HepG2 (cell line): Measurements from ENCODE around the gene ADCY10. TPM values are rescaled to one million over a fixed set of nuclear protein-coding genes. Genes with fewer than 3 reads are reported as not detected.
A peak's percentile ranks its signal among the peaks of the same experiment; 100 is the strongest.

Experiments
- ARNT2 ChIP-seq: sonication (generic); formaldehyde crosslinking; IDR thresholded peaks from 2 replicates; pipeline ENCODE4 v1.8.0; 2022; ENCODE audit warnings: mild to moderate bottlenecking, low read depth, missing genetic modification reagents, moderate library complexity
- CEBPG ChIP-seq: IDR thresholded peaks from 2 replicates; pipeline ENCODE4 v1.6.1; 2016
- DBP ChIP-seq: sonication (generic); formaldehyde crosslinking; IDR thresholded peaks from 2 replicates; pipeline ENCODE4 v1.4.0; 2020; ENCODE audit warnings: missing genetic modification reagents; ENCODE audit errors: not compliant biosample characterization
- GATAD2A ChIP-seq: IDR thresholded peaks from 2 replicates; pipeline ENCODE4 v1.6.1; 2016
- ISL2 ChIP-seq: sonication (generic); formaldehyde crosslinking; IDR thresholded peaks from 2 replicates; pipeline ENCODE4 v1.5.0; 2020; ENCODE audit warnings: missing genetic modification reagents
- KDM5B ChIP-seq: sonication (generic); formaldehyde crosslinking; IDR thresholded peaks from 2 replicates; pipeline ENCODE4 v1.4.0; 2020; ENCODE audit warnings: missing genetic modification reagents, mild to moderate bottlenecking, borderline replicate concordance
- MYNN ChIP-seq: sonication (generic); formaldehyde crosslinking; IDR thresholded peaks from 2 replicates; pipeline ENCODE4 v1.4.0; 2020; ENCODE audit warnings: mild to moderate bottlenecking, low read depth, missing genetic modification reagents
- PAX8 ChIP-seq: sonication (generic); formaldehyde crosslinking; IDR thresholded peaks from 2 replicates; pipeline ENCODE4 v1.8.0; 2022; ENCODE audit warnings: mild to moderate bottlenecking, missing genetic modification reagents, borderline replicate concordance
- PHF21A ChIP-seq: sonication (generic); formaldehyde crosslinking; IDR thresholded peaks from 2 replicates; pipeline ENCODE4 v1.5.0; 2020; ENCODE audit warnings: mild to moderate bottlenecking, missing genetic modification reagents
- SALL2 ChIP-seq: sonication (generic); formaldehyde crosslinking; IDR thresholded peaks from 2 replicates; pipeline ENCODE4 v1.8.1; 2023; ENCODE audit warnings: mild to moderate bottlenecking, missing genetic modification reagents, inconsistent platforms
- SNAPC2 ChIP-seq: sonication (generic); formaldehyde crosslinking; IDR thresholded peaks from 2 replicates; pipeline ENCODE4 v1.8.1; 2022; ENCODE audit warnings: mild to moderate bottlenecking, missing genetic modification reagents
- TCF7 ChIP-seq: sonication (generic); IDR thresholded peaks from 2 replicates; pipeline ENCODE4 v1.6.1; 2016; ENCODE audit warnings: antibody characterized with exemption, low read depth
- ZNF10 ChIP-seq: sonication (generic); formaldehyde crosslinking; IDR thresholded peaks from 2 replicates; pipeline ENCODE4 v1.4.0; 2020; ENCODE audit warnings: mild to moderate bottlenecking, low read depth, missing genetic modification reagents, borderline replicate concordance
- ZNF263 ChIP-seq: sonication (generic); formaldehyde crosslinking; IDR thresholded peaks from 2 replicates; pipeline ENCODE4 v1.4.0; 2020; ENCODE audit warnings: missing genetic modification reagents
- ZNF564 ChIP-seq: sonication (generic); formaldehyde crosslinking; IDR thresholded peaks from 2 replicates; pipeline ENCODE4 v1.8.1; 2023; ENCODE audit warnings: mild to moderate bottlenecking, missing genetic modification reagents
- ZNF629 ChIP-seq: sonication (generic); formaldehyde crosslinking; conservative IDR thresholded peaks from 2 replicates; pipeline ENCODE4 v1.5.0; 2020; ENCODE audit warnings: missing genetic modification reagents
- polyA plus RNA-seq, 8 experiments: library from polyadenylated mRNA; depleted of rRNA in 3 of 8; stranded (reverse) in 7 of 8; unstranded in 1 of 8; fragments of >200 nt; fragmentation: Illumina TruSeq in 4 of 8; extraction: Trizol in 4 of 8; gene quantifications; 2 replicates each; pipeline versions ENCODE4 v1.2.1 to v1.2.3, GENCODE V29; 2011 to 2016; ENCODE audit warnings: low read depth in 4 of 8, missing spikeins in 1 of 8, mixed read lengths in 1 of 8; ENCODE audit not compliant: insufficient read depth in 1 of 8
- total RNA-seq, 5 experiments: library from RNA; depleted of rRNA; stranded (reverse); fragments of >200 nt; fragmentation: Illumina TruSeq; extraction: Trizol; gene quantifications; 2 replicates each; pipeline ENCODE4 v1.2.3, GENCODE V29; 2016; ENCODE audit warnings: low read depth in 1 of 5

ADCY10 gene
- total and polyA plus RNA-seq, 2 of the 13 experiments (the other 11 are each of a cell fraction or from before 2014, with no cell fraction given) = 0.02 to 0.03 TPM

- TF ChIP-seq SNAPC2 (no peak), GATAD2A (peak; percentile 56; the same call in 1 of the 2 replicates), SALL2 (CRISPR knock-in tag) (no peak), PHF21A (CRISPR knock-in tag) (0 out of 2 replicates have a peak, but pooled peaks have one; percentile 19), TCF7 (peak; percentile 36; the same call in 1 of the 2 replicates), ZNF263 (CRISPR knock-in tag) (no peak), ARNT2 (CRISPR knock-in tag) (no peak), ZNF629 (CRISPR knock-in tag) (no peak), DBP (CRISPR knock-in tag) (no peak), CEBPG (CRISPR knock-in tag) (peak; percentile 50), KDM5B (no peak), ZNF564 (CRISPR knock-in tag) (no peak), ISL2 (no peak), MYNN (no peak), ZNF10 (CRISPR knock-in tag) (no peak), PAX8 (CRISPR knock-in tag) (no peak)
- TF ChIP-seq, all 625 proteins: peak for 9
Measured at GRCh38 chr1:167905182-167905581, 8.8 kb downstream of the ADCY10 start (continued).
